Sigmoid colon (tissue), 7 donors: Measurements from ENCODE around the gene NPFFR1. TPM values are rescaled to one million over a fixed set of nuclear protein-coding genes. Genes with fewer than 3 reads are reported as not detected.

ENCODE experiments used
- DNase-seq: peaks from one replicate; pipeline ENCODE4 v3.0.0-alpha.2; 2019
- H3K27ac ChIP-seq, 4 donors: fragments of 200-600 bp; sonication (generic); one replicate each; pipeline ENCODE4 v1.5.1; 2016 to 2019; ENCODE audit warnings: mild to moderate bottlenecking in 1 of 4
- H3K27me3 ChIP-seq, 3 donors: fragments of 200-600 bp; sonication (generic); one replicate each; pipeline ENCODE4 v1.5.1; 2019; ENCODE audit warnings: mild to moderate bottlenecking in 1 of 3
- H3K36me3 ChIP-seq, 4 donors: fragments of 200-600 bp; sonication (generic); one replicate each; pipeline ENCODE4 v1.5.1; 2016 to 2019
- H3K4me1 ChIP-seq, 4 donors: fragments of 200-600 bp; sonication (generic); one replicate each; pipeline ENCODE4 v1.5.1; 2017 to 2019
- H3K4me3 ChIP-seq, 4 donors: fragments of 200-600 bp; sonication (generic); one replicate each; pipeline ENCODE4 v1.5.1; 2017 to 2019; ENCODE audit warnings: mild to moderate bottlenecking in 2 of 4, moderate library complexity in 1 of 4
- H3K9me3 ChIP-seq, 4 donors: fragments of 200-600 bp in 3 of 4; sonication (generic) in 3 of 4; one replicate each; pipeline versions ENCODE4 v1.5.1 to v1.6.1; 2013 to 2019
- CTCF ChIP-seq, 4 experiments: fragments of 450-650 bp in 3 of 4; fragments of 200-600 bp in 1 of 4; IDR thresholded peaks; one replicate each; pipeline ENCODE4 v1.5.1; 2016 to 2019; ENCODE audit warnings: antibody characterized with exemption in 4 of 4, mild to moderate bottlenecking in 3 of 4, moderate library complexity in 2 of 4
- EP300 ChIP-seq, 4 donors: sonication (generic); formaldehyde crosslinking; IDR thresholded peaks; one replicate each; pipeline ENCODE4 v1.6.1; 2017; ENCODE audit warnings: antibody characterized with exemption in 4 of 4
- POLR2A ChIP-seq, 2 donors: fragments of 450-650 bp; IDR thresholded peaks; one replicate each; pipeline ENCODE4 v1.6.1; 2016; ENCODE audit warnings: antibody characterized with exemption in 2 of 2, mild to moderate bottlenecking in 2 of 2, moderate library complexity in 2 of 2
- POLR2AphosphoS5 ChIP-seq, 4 donors: sonication (generic); formaldehyde crosslinking; IDR thresholded peaks; one replicate each; pipeline ENCODE4 v1.6.1; 2017; ENCODE audit warnings: antibody characterized with exemption in 4 of 4
- WGBS, 2 donors: extraction: QIAGEN DNeasy Blood & Tissue Kit; methylation state at CpG; one replicate each; pipeline ENCODE4 v1.1.7; 2013; 5-methylcytosine and 5-hydroxymethylcytosine counted together
- intact Hi-C: fragments of 100-400 bp; cut with DNase I; formaldehyde crosslinking; loops from one replicate; pipeline ENCODE4 v1.15.1; 2023
- polyA plus RNA-seq, 3 donors: library from polyadenylated mRNA; stranded (reverse); fragments of 200-250 nt; gene quantifications; one replicate each; pipeline ENCODE4 v1.2.3, GENCODE V29; 2013
- total RNA-seq, 4 donors: library from RNA; depleted of rRNA; stranded (reverse); fragments of >200 nt; gene quantifications; one replicate each; pipeline ENCODE4 v1.1.0, GENCODE V29; 2016
- donor health status: healthy with polysubstance abuse.
- donor health status: Bipolar disorder and iron deficiency.
- donor health status: healthy.

The NPFFR1 gene
- total and polyA plus RNA-seq, 7 donors: under 0.01 to 0.44 (median under 0.01) TPM; not detected in 4

- Histone ChIP-seq H3K9me3 (no peaks in the 10 kb centered on the region), H3K27me3 (no peaks in the 10 kb centered on the region), H3K4me3 (no peak overlapping the region), H3K27ac (peak overlapping the region in 1 of 4 donors; percentile 48), H3K36me3 (peaks cover 0 to 15% (median 2%) of the 10 kb centered on the region in 4 donors), H3K4me1 (peaks cover 0 to 19% (median 12%) of the 10 kb centered on the region in 4 donors)
- no peak for DNase-seq
- TF ChIP-seq POLR2AphosphoS5 (IDR thresholded peaks at IDR 0.05): no peak
- TF ChIP-seq CTCF (IDR thresholded peaks at IDR 0.05): no peak
- no peak for TF ChIP-seq POLR2A (IDR thresholded peaks at IDR 0.05)
- no peak for TF ChIP-seq EP300 (IDR thresholded peaks at IDR 0.05)
- 77 to 86% methylated on average over 3 of the region's 3 CpGs for WGBS, 2 donors
- intact Hi-C loops: loop anchor here (10.0 kb wide), 1 partner anchor 322 kb away; no protein-coding TSS in a partner anchor
Observed at GRCh38 chr10:70222340-70222794, 61.4 kb downstream of the NPFFR1 start.

GRCh38 chr10:70221030-70221429 is 62.8 kb downstream of the NPFFR1 start:
- Histone ChIP-seq H3K36me3 (peaks cover 0 to 27% (median 2%) of the 10 kb centered on the region in 4 donors), H3K4me1 (peaks cover 0 to 15% (median 11%) of the 10 kb centered on the region in 4 donors), H3K27ac (peak overlapping the region; percentile 32 to 48 (median 42)), H3K9me3 (no peaks in the 10 kb centered on the region), H3K4me3 (peak overlapping the region in 1 of 4 donors; percentile 23), H3K27me3 (no peaks in the 10 kb centered on the region)
- intact Hi-C loops: loop anchor here (1.0 to 10.0 kb wide), 2 partner anchors 143 to 324 kb away; no protein-coding TSS in a partner anchor
- no peak for DNase-seq
- TF ChIP-seq CTCF (IDR thresholded peaks at IDR 0.05): no peak
- TF ChIP-seq POLR2AphosphoS5 (IDR thresholded peaks at IDR 0.05): no peak
- WGBS, 2 donors: 14 to 36% methylated on average over 1 of the region's 1 CpG

GRCh38 chr10:70212879-70213278 is 70.9 kb downstream of the NPFFR1 start:
- intact Hi-C loops: no loop called here
- WGBS, 2 donors: 98 to 100% methylated on average over 1 of the region's 1 CpG
- H3K36me3 ChIP-seq: peaks cover 0 to 99% (median 24%) of the 10 kb centered on the region in 4 donors

GRCh38 chr10:70212277-70212676 is 71.5 kb downstream of the NPFFR1 start:
- Histone ChIP-seq H3K4me3 (no peak overlapping the region), H3K36me3 (peaks cover 0 to 99% (median 29%) of the 10 kb centered on the region in 4 donors), H3K9me3 (no peaks in the 10 kb centered on the region), H3K27ac (no peak overlapping the region), H3K4me1 (no peaks in the 10 kb centered on the region), H3K27me3 (no peaks in the 10 kb centered on the region)
- intact Hi-C loops: no loop called here
- DNase-seq: no peak
- TF ChIP-seq CTCF (IDR thresholded peaks at IDR 0.05) (no peak), POLR2AphosphoS5 (IDR thresholded peaks at IDR 0.05) (no peak), EP300 (IDR thresholded peaks at IDR 0.05) (no peak), POLR2A (IDR thresholded peaks at IDR 0.05) (no peak)

More at GRCh38 chr10:70212879-70213278, 70.9 kb downstream of the NPFFR1 start:
- H3K4me3 ChIP-seq: no peak overlapping the region
- H3K27ac ChIP-seq: no peak overlapping the region
- H3K27me3 ChIP-seq: no peaks in the 10 kb centered on the region
- no peak for DNase-seq
- TF ChIP-seq EP300 (IDR thresholded peaks at IDR 0.05) (no peak), POLR2AphosphoS5 (IDR thresholded peaks at IDR 0.05) (no peak), POLR2A (IDR thresholded peaks at IDR 0.05) (no peak), CTCF (IDR thresholded peaks at IDR 0.05) (no peak)
- H3K9me3 ChIP-seq: no peaks in the 10 kb centered on the region
- H3K4me1 ChIP-seq: no peaks in the 10 kb centered on the region

- intact Hi-C loops: no loop called here
- Histone ChIP-seq H3K9me3 (no peaks in the 10 kb centered on the region), H3K4me3 (no peak overlapping the region), H3K27me3 (no peaks in the 10 kb centered on the region), H3K27ac (no peak overlapping the region), H3K4me1 (no peaks in the 10 kb centered on the region), H3K36me3 (peaks cover 0 to 93% (median 40%) of the 10 kb centered on the region in 4 donors)
- no peak for TF ChIP-seq POLR2A (IDR thresholded peaks at IDR 0.05)
- no peak for TF ChIP-seq POLR2AphosphoS5 (IDR thresholded peaks at IDR 0.05)
- no peak for TF ChIP-seq CTCF (IDR thresholded peaks at IDR 0.05)
- no peak for TF ChIP-seq EP300 (IDR thresholded peaks at IDR 0.05)
- WGBS, 2 donors: 96 to 100% methylated on average over 5 of the region's 5 CpGs
- no peak for DNase-seq
Observed at GRCh38 chr10:70206762-70207161, 77.0 kb downstream of the NPFFR1 start.
